Thyroid gland (tissue), 4 donors: Measurements from ENCODE around the gene SMIM3.

ENCODE experiments used
- CTCF ChIP-seq, 6 experiments: fragments of 200-600 bp in 3 of 6; fragments of 450-650 bp in 3 of 6; sonication (generic) in 3 of 6; IDR thresholded peaks; one replicate each; pipeline ENCODE4 v1.5.1; 2016 to 2019; ENCODE audit warnings: antibody characterized with exemption in 6 of 6, mild to moderate bottlenecking in 2 of 6, inconsistent platforms in 1 of 6, moderate library complexity in 1 of 6
- POLR2A ChIP-seq, 2 donors: fragments of 450-650 bp; IDR thresholded peaks; one replicate each; pipeline ENCODE4 v1.6.1; 2017; ENCODE audit warnings: antibody characterized with exemption in 2 of 2, mild to moderate bottlenecking in 2 of 2, moderate library complexity in 1 of 2

- TF ChIP-seq CTCF (IDR thresholded peaks at IDR 0.05) (no peak), POLR2A (IDR thresholded peaks at IDR 0.05) (no peak)
These were observed 1.7 kb downstream of the SMIM3 start for GRCh38 chr5:150780187-150780692.
